Fibroblast of lung (primary cell): ENCODE measurements around the gene GZMB.

Source experiments
- EZH2 ChIP-seq: IDR thresholded peaks from 2 replicates; pipeline ENCODE4 v1.5.1; 2012; ENCODE audit warnings: low read length, control low read depth, mild to moderate bottlenecking; ENCODE audit errors: missing control alignments
- TF ChIP-seq, protein P1 (sequence below), 2 donors: IDR thresholded peaks in 1 of 2; conservative IDR thresholded peaks in 1 of 2; 1 replicate in 1 of 2; 2 replicates in 1 of 2; pipeline ENCODE4 v1.5.1; 2011 to 2012; ENCODE audit warnings: low read length in 2 of 2, control low read depth in 1 of 2, inconsistent platforms in 1 of 2, low read depth in 1 of 2, mild to moderate bottlenecking in 1 of 2

DNA sequence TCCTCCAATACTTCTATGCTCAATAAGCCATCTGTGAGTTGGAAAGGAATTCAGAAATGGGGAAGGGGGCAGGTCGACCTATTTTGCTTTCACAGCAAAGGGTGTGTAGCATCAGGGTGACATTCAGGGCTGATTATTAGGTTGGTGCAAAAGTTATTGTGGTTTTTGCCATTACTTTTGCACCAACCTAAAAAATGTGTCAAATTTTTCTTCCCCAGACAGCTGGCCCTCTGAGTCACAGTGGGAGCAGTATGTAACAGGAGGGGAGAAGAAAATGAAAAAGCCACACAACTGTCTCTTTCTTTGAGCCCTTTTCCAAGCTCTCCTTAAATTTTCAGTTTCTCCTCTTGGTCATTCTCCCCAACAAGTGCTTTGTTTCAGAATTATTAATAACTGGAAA, 47.1 kb upstream of the GZMB start:
- TF ChIP-seq, protein P1, sequence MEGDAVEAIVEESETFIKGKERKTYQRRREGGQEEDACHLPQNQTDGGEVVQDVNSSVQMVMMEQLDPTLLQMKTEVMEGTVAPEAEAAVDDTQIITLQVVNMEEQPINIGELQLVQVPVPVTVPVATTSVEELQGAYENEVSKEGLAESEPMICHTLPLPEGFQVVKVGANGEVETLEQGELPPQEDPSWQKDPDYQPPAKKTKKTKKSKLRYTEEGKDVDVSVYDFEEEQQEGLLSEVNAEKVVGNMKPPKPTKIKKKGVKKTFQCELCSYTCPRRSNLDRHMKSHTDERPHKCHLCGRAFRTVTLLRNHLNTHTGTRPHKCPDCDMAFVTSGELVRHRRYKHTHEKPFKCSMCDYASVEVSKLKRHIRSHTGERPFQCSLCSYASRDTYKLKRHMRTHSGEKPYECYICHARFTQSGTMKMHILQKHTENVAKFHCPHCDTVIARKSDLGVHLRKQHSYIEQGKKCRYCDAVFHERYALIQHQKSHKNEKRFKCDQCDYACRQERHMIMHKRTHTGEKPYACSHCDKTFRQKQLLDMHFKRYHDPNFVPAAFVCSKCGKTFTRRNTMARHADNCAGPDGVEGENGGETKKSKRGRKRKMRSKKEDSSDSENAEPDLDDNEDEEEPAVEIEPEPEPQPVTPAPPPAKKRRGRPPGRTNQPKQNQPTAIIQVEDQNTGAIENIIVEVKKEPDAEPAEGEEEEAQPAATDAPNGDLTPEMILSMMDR (conservative IDR thresholded peaks at IDR 0.05 in 1 of 2, IDR thresholded peaks at IDR 0.05 in 1 of 2; ENCODE audit: low read depth in 1 of 2, low read length in 2 of 2) = no peak
- no peak for TF ChIP-seq EZH2
